ENCODE measurements around the gene TAS2R60.
A peak's percentile ranks its signal among the peaks of the same experiment; 100 is the strongest.

GRCh38 chr7:143395187-143396149 is 47.8 kb upstream of the TAS2R60 start:
- TF ChIP-seq CTCF (optimal IDR thresholded peaks at IDR 0.05 in 1 of 3, IDR thresholded peaks at IDR 0.05 in 1 of 3, conservative IDR thresholded peaks at IDR 0.05 in 1 of 3; ENCODE audit: extremely low read depth in 1 of 3, insufficient read depth in 2 of 3, low read length in 3 of 3) (peak in 2 of 3 experiments; percentile 19 to 25), EZH2 (IDR thresholded peaks at IDR 0.05; ENCODE audit: low read length) (no peak)

Measured in keratinocyte (primary cell).